Measurements from ENCODE around the gene RAPGEF2.
"Not testable (repeated sequence)": the region's sequence is repeated elsewhere in the genome, so short reads cannot be mapped to it uniquely, and the experiment has no call there.

RAPGEF2 gene

GRCh38 chr4:159160242-159160641 is 57.4 kb downstream of the RAPGEF2 start:
- H3K4me3 ChIP-seq (ENCODE audit: low read depth, low read length) = no peak overlapping the region
- DNase-seq (ENCODE audit: low read depth) = no peak
- TF ChIP-seq CTCF (conservative IDR thresholded peaks at IDR 0.05; ENCODE audit: low read depth, low read length) = no peak

- H3K4me3 ChIP-seq (ENCODE audit: low read depth, low read length); DNase-seq (ENCODE audit: low read depth): not testable (repeated sequence)
Observed at GRCh38 chr4:159161436-159161835, 58.6 kb downstream of the RAPGEF2 start.

- H3K4me3 ChIP-seq (ENCODE audit: low read depth, low read length) = no peak overlapping the region
- no peak for TF ChIP-seq CTCF (conservative IDR thresholded peaks at IDR 0.05; ENCODE audit: low read depth, low read length)
- DNase-seq (ENCODE audit: low read depth) = no peak
Observed at GRCh38 chr4:159162576-159162975, 59.7 kb downstream of the RAPGEF2 start.

GRCh38 chr4:159163521-159163920 is 60.6 kb downstream of the RAPGEF2 start:
- no peak for DNase-seq (ENCODE audit: low read depth)
- no peak overlapping the region for H3K4me3 ChIP-seq (ENCODE audit: low read depth, low read length)
- TF ChIP-seq CTCF (conservative IDR thresholded peaks at IDR 0.05; ENCODE audit: low read depth, low read length) = no peak

- DNase-seq (ENCODE audit: low read depth) = no peak
- TF ChIP-seq CTCF (conservative IDR thresholded peaks at IDR 0.05; ENCODE audit: low read depth, low read length) = no peak
- no peak overlapping the region for H3K4me3 ChIP-seq (ENCODE audit: low read depth, low read length)
Observed at GRCh38 chr4:159169404-159170302, 66.8 kb downstream of the RAPGEF2 start.

- H3K4me3 ChIP-seq (ENCODE audit: low read depth, low read length) = no peak overlapping the region
- no peak for DNase-seq (ENCODE audit: low read depth)
- no peak for TF ChIP-seq CTCF (conservative IDR thresholded peaks at IDR 0.05; ENCODE audit: low read depth, low read length)
Observed at GRCh38 chr4:159171287-159171686, 68.4 kb downstream of the RAPGEF2 start.

GRCh38 chr4:159173886-159174285 is 71.0 kb downstream of the RAPGEF2 start:
- DNase-seq (ENCODE audit: low read depth) = no peak
- TF ChIP-seq CTCF (conservative IDR thresholded peaks at IDR 0.05; ENCODE audit: low read depth, low read length) = no peak
- H3K4me3 ChIP-seq (ENCODE audit: low read depth, low read length) = no peak overlapping the region
